SK-MEL-5 (cell line): ENCODE results near the gene PHLDB3. TPM values are rescaled to one million over a fixed set of nuclear protein-coding genes. Genes with fewer than 3 reads are reported as not detected.
"Not testable (repeated sequence)": the region's sequence is repeated elsewhere in the genome, so short reads cannot be mapped to it uniquely, and the experiment has no call there.

Experiments
- DNase-seq: peaks from one replicate; pipeline ENCODE4 v3.0.0-alpha.2; 2016; ENCODE audit warnings: low read depth, low spot score
- in situ Hi-C: cut with HindIII; loops from 2 replicates; pipeline ENCODE4 v1.10.0; 2016; ENCODE audit warnings: low sequenced_read_pairs, high pct_unique_total_duplicates, low pct_unique_long_range_greater_than_20kb
- polyA plus RNA-seq, 2 experiments: library from polyadenylated mRNA; depleted of rRNA; stranded (reverse); fragments of >200 nt; gene quantifications; 2 replicates each; pipeline ENCODE4 v1.2.3, GENCODE V29; 2015
- total RNA-seq: library from RNA; depleted of rRNA; stranded (reverse); fragments of >200 nt; shearing (Covaris generic); gene quantifications from 2 replicates; pipeline ENCODE4 v1.2.3, GENCODE V29; 2014; rRNA removed

Gene PHLDB3
- total RNA-seq, result 18.6 and 19.5 TPM in 2 replicates
- polyA plus RNA-seq (2015; cell fraction: cytosol; rRNA removed), result 18.0 and 20.9 TPM in 2 replicates
- polyA plus RNA-seq (2015; cell fraction: nucleus; rRNA removed), result 15.4 and 16.0 TPM in 2 replicates

- in situ Hi-C loops, result no loop called here
- no peak for DNase-seq
These were observed at the start of gene PHLDB3 for GRCh38 chr19:43504426-43505185. Gene PHLDB3 (minus strand): TSS chr19:43504746. CDS start chr19:43504118, 628 bp downstream.

DNA sequence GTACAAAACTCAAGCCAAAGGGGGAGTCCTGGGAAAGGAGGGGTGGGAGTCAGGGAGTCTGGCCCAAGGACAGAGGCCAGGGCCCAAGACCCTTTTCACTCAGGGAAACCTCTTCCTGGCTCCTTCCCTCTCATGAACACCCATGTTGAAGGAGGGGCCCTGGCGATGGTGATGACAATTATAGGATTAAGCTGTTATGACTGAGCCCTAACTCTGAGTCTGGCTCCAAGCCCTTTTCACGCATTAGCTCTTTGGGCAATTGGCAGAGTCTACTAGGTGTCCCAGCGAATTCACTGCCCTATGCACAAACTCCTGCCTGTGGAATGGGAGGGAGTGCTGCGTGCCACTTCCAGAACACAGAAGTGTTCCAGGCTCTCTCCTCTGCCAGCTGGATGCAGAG is 49.1 kb upstream of the PHLDB3 start:
- in situ Hi-C loops, result no loop called here
- DNase-seq, result no peak

DNA sequence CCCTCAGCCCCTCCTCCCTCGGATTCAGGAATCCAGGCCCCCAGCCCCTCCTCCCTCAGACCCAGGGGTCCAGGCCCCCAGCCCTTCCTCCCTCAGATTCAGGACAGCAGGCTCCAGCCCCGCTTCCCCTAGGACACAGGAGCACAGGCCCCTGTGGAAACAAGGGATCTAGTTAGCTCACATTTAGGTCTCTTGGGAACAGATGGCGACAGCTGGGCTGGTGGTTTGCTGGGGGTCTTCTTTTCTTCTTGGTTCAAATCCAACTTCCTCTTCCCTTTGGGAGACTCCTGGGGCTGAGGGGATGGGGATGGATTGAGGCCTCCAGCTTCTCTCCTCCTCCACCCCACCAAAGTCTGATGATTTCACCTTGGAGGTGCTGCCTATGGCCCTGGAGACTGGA is 48.1 kb upstream of the PHLDB3 start:
- in situ Hi-C loops, result no loop called here
- DNase-seq, result no peak

DNA sequence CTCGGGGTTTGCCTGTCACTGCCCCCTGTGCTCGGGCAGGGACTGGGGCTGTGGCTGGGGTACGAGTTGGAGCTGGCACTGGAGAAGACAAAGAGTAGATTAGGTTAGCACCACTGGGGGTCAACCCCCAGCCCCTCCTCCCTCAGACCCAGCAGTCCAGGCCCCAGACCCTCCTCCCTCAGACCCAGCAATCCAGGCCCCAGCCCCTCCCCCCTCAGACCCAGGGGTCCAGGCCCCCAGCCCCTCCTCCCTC is 47.6 kb upstream of the PHLDB3 start:
- in situ Hi-C loops, result no loop called here
- no peak for DNase-seq

DNA sequence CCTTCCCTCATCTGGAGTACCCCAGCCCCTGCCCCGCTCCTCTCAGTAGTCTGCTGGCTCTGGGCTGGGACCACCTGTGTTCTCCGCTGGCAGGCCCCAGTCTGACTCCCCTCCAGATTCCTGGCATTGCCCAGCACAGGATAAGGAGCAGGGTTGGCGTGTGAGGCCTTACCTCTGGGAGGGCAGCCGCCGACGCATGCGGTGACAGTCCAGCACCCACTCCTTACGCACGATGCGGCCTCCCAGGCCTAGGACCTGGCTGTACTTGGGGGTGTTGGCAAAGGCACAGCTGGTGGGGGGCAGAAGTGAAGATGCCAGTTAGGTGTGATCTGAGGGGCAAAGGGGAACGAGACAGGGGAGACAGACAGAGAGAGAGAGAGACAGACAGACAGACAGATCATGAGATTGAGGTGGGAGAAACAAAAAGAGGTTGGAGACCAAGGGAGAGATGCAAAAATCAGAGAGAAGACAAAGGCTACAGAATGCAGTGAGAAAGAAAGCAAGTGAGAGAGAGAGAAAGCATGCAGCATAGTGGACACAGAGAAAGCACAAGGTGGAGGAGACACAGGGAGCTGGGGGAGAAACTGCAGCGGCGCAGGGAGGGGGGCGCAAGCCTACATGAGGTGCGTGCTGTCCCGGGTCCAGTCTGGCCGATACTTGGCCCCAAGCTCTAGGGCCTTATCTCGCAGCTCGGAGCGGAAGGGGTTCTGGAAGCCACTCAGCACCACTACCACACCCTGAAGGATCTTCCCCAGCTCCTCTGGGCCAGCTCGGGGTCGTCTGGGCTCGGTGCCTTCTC is 47.1 kb upstream of the PHLDB3 start:
- in situ Hi-C loops, result no loop called here

DNA sequence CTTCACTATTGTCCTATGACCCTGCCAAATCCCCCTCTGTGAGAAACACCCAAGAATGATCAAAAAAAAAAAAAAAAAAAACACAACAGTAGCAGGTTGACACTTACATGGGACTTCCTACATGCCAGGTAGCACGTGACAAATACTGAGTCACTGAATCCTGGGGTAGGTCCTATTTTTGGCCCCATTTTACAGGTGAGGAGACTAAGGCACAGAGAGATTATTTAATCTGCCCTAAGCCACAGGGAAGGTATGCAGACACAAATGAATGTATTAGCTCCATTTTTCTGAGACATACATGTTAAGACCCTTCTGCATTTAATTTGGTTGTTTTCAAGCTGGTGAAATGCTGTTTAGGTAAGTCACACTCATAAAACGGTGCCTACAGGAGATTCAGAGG is 44.2 kb upstream of the PHLDB3 start:
- DNase-seq, result no peak
- in situ Hi-C loops, result no loop called here

More for the DNA sequence above, 47.1 kb upstream of the PHLDB3 start:
- DNase-seq, result no peak

GRCh38 chr19:43547926-43548325 is 43.4 kb upstream of the PHLDB3 start:
- in situ Hi-C loops, DNase-seq: not testable (repeated sequence)

GRCh38 chr19:43546581-43546980 is 42.0 kb upstream of the PHLDB3 start:
- in situ Hi-C loops, result no loop called here
- DNase-seq, result no peak

DNA sequence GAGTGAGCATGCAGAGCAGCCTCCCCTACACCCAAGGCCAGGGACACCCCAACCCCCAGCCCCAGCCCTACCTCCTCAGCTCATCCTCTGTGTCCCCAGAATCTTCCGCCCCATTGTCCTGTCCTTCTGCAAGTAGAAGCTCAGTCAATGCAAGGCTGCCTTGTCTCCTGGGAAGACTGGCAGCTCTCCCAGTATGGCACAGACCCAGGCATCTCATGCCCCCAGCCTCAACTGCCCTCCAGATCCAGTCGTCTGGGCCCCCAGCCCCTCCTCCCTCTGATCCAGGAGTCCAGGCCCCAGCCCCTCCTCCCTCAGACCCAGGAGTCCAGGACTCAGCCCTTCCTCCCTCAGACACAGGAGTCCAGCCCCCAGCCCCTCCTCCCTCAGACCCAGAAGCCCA is 41.4 kb upstream of the PHLDB3 start:
- in situ Hi-C loops, result no loop called here
- no peak for DNase-seq

DNA sequence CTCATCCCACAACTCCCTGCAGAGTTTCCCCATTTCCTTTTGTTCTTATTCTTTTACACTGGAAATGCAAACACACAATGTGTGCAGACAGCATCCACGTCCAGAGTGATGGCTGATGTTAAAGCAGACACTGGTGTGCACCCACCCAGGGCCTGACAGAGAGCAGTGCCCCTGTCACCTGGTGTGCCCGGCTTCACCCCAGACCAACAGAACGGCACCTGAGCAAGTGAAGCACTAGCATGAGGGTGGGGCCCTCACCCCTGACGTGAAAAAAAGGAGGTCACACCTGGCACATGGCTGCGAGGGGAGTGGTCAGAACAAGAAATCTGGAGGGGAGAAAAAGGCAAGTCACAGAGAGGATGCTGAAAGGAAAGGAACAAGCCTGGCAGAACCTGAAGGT is 40.7 kb upstream of the PHLDB3 start:
- in situ Hi-C loops, result no loop called here

DNA sequence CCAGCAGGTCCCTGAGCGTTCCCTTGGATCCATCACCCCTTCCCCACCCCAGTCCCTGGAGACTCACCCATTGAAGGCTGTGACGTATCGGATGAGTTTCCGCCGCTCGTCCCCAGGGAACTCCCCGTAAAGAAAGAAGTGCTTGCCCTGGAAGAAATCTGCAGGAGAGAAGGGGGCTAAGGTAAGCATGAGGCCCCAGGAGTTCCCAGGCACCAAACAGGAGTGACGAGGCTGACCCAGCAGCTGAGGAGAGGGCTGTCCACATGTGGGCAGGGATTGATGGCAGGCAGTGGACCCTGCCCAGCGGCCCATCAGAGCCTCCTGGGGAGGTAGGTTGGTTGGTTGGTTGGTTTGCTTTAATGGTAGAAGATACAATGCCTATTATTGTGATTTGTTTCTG is 39.5 kb upstream of the PHLDB3 start:
- no peak for DNase-seq
- in situ Hi-C loops, result no loop called here

More for the DNA sequence above, 40.7 kb upstream of the PHLDB3 start:
- DNase-seq, result no peak

GRCh38 chr19:43541920-43542650 is 37.5 kb upstream of the PHLDB3 start:
- no peak for DNase-seq
- in situ Hi-C loops, result no loop called here

- no peak for DNase-seq
- in situ Hi-C loops, result no loop called here
These were observed 35.8 kb upstream of the PHLDB3 start for GRCh38 chr19:43540381-43540780.

GRCh38 chr19:43538922-43539321 is 34.4 kb upstream of the PHLDB3 start:
- in situ Hi-C loops, result no loop called here
- no peak for DNase-seq

- peak; percentile 68 for DNase-seq
- in situ Hi-C loops, result no loop called here
These were observed 30.5 kb upstream of the PHLDB3 start for GRCh38 chr19:43534816-43535761.

DNA sequence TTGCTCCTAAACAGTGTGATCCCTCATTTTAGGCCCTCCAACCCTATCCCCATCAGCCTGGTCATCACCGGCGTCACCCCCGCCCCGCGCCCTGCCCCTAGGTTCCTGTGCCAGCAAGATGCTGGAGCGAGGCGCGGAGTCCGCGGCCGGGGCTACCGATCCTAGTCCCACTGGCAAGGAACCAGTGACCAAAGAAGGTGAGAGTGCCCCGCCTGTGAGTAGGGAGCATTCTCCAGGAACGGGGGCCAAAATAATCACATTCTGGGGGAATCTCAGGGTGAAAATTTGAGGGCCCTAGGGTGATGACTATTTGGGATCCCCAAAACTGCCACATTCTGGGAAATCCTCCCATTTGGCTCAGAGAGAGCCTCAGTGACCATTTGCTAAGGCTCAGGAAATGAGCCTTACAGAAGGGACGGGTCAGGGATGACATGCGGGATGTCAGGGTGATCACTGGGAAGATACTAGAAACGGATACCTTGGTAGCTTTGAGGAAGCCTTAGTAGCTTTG is 29.8 kb upstream of the PHLDB3 start:
- no peak for DNase-seq
- in situ Hi-C loops, result no loop called here
